ENCODE measurements around the gene DDX56.
"Not testable (repeated sequence)": the region's sequence is repeated elsewhere in the genome, so short reads cannot be mapped to it uniquely, and the experiment has no call there.

DDX56 gene

GRCh38 chr7:44557485-44557884, 16.2 kb downstream of the DDX56 start:
- no peak overlapping the region for H3K4me3 ChIP-seq (ENCODE audit: severe bottlenecking)
- no peaks in the 10 kb centered on the region for H3K27me3 ChIP-seq (ENCODE audit: insufficient read depth, poor library complexity, severe bottlenecking)
- peaks cover 6% of the 10 kb centered on the region for H3K4me1 ChIP-seq (ENCODE audit: insufficient read depth, poor library complexity, severe bottlenecking)
- no peak for ATAC-seq (ENCODE audit: low read depth)
- H3K36me3 ChIP-seq (ENCODE audit: low read depth): no peaks in the 10 kb centered on the region
- no peak for DNase-seq (ENCODE audit: low spot score)
- TF ChIP-seq CTCF (IDR thresholded peaks at IDR 0.05; ENCODE audit: poor library complexity, severe bottlenecking): no peak
- no peak overlapping the region for H3K27ac ChIP-seq (ENCODE audit: poor library complexity, severe bottlenecking)
- H3K9me3 ChIP-seq (ENCODE audit: severe bottlenecking): no peaks in the 10 kb centered on the region

GRCh38 chr7:44555350-44555749, 18.4 kb downstream of the DDX56 start:
- no peaks in the 10 kb centered on the region for H3K27me3 ChIP-seq (ENCODE audit: insufficient read depth, poor library complexity, severe bottlenecking)
- no peak for ATAC-seq (ENCODE audit: low read depth)
- H3K36me3 ChIP-seq (ENCODE audit: low read depth): no peaks in the 10 kb centered on the region
- no peak overlapping the region for H3K27ac ChIP-seq (ENCODE audit: poor library complexity, severe bottlenecking)
- no peaks in the 10 kb centered on the region for H3K9me3 ChIP-seq (ENCODE audit: severe bottlenecking)
- H3K4me3 ChIP-seq (ENCODE audit: severe bottlenecking): no peak overlapping the region
- peak; percentile 0 for DNase-seq (ENCODE audit: low spot score)
- H3K4me1 ChIP-seq (ENCODE audit: insufficient read depth, poor library complexity, severe bottlenecking): no peaks in the 10 kb centered on the region
- TF ChIP-seq CTCF (IDR thresholded peaks at IDR 0.05; ENCODE audit: poor library complexity, severe bottlenecking): no peak

- not testable (repeated sequence) for H3K27ac ChIP-seq (ENCODE audit: poor library complexity, severe bottlenecking); H3K36me3 ChIP-seq (ENCODE audit: low read depth); H3K9me3 ChIP-seq (ENCODE audit: severe bottlenecking); H3K4me3 ChIP-seq (ENCODE audit: severe bottlenecking); H3K27me3 ChIP-seq (ENCODE audit: insufficient read depth, poor library complexity, severe bottlenecking); ATAC-seq (ENCODE audit: low read depth); DNase-seq (ENCODE audit: low spot score); H3K4me1 ChIP-seq (ENCODE audit: insufficient read depth, poor library complexity, severe bottlenecking)
These were observed 21.2 kb downstream of the DDX56 start for GRCh38 chr7:44552473-44553005.

- no peaks in the 10 kb centered on the region for H3K36me3 ChIP-seq (ENCODE audit: low read depth)
- no peaks in the 10 kb centered on the region for H3K27me3 ChIP-seq (ENCODE audit: insufficient read depth, poor library complexity, severe bottlenecking)
- no peaks in the 10 kb centered on the region for H3K9me3 ChIP-seq (ENCODE audit: severe bottlenecking)
- TF ChIP-seq CTCF (IDR thresholded peaks at IDR 0.05; ENCODE audit: poor library complexity, severe bottlenecking): no peak
- no peak overlapping the region for H3K27ac ChIP-seq (ENCODE audit: poor library complexity, severe bottlenecking)
- ATAC-seq (ENCODE audit: low read depth) (no peak), DNase-seq (ENCODE audit: low spot score) (no peak)
- no peak overlapping the region for H3K4me3 ChIP-seq (ENCODE audit: severe bottlenecking)
- peaks cover 3% of the 10 kb centered on the region for H3K4me1 ChIP-seq (ENCODE audit: insufficient read depth, poor library complexity, severe bottlenecking)
These were observed 24.3 kb downstream of the DDX56 start for GRCh38 chr7:44549457-44549856.

- DNase-seq (ENCODE audit: low spot score): no peak
These were observed 24.8 kb downstream of the DDX56 start for GRCh38 chr7:44548893-44549292.

More at GRCh38 chr7:44548893-44549292, 24.8 kb downstream of the DDX56 start:
- H3K9me3 ChIP-seq (ENCODE audit: severe bottlenecking): no peaks in the 10 kb centered on the region
- no peak overlapping the region for H3K27ac ChIP-seq (ENCODE audit: poor library complexity, severe bottlenecking)
- TF ChIP-seq CTCF (IDR thresholded peaks at IDR 0.05; ENCODE audit: poor library complexity, severe bottlenecking): no peak
- no peaks in the 10 kb centered on the region for H3K36me3 ChIP-seq (ENCODE audit: low read depth)
- no peaks in the 10 kb centered on the region for H3K27me3 ChIP-seq (ENCODE audit: insufficient read depth, poor library complexity, severe bottlenecking)
- peaks cover 8% of the 10 kb centered on the region for H3K4me1 ChIP-seq (ENCODE audit: insufficient read depth, poor library complexity, severe bottlenecking)
- H3K4me3 ChIP-seq (ENCODE audit: severe bottlenecking): no peak overlapping the region
- ATAC-seq (ENCODE audit: low read depth): no peak

All from RWPE2 (cell line).